Endothelial cell (in vitro differentiated cells): ENCODE measurements around the gene CTNNAL1. TPM values are rescaled to one million over a fixed set of nuclear protein-coding genes. Genes with fewer than 3 reads are reported as not detected.
"Not testable (repeated sequence)": the region's sequence is repeated elsewhere in the genome, so short reads cannot be mapped to it uniquely, and the experiment has no call there.

ENCODE experiments used
- DNase-seq: peaks from one replicate; pipeline ENCODE4 v3.0.0; 2021; ENCODE audit warnings: low spot score
- H3K27ac Mint-ChIP-seq: one replicate; pipeline ENCODE4 v1.8.0; 2021; ENCODE audit warnings: mixed read lengths, inconsistent platforms; ENCODE audit not compliant: unreplicated experiment
- H3K27me3 Mint-ChIP-seq: one replicate; pipeline ENCODE4 v1.8.0; 2021; ENCODE audit warnings: mild to moderate bottlenecking, moderate library complexity, mixed read lengths, inconsistent platforms; ENCODE audit not compliant: unreplicated experiment
- H3K36me3 Mint-ChIP-seq: one replicate; pipeline ENCODE4 v1.8.0; 2021; ENCODE audit warnings: mild to moderate bottlenecking, low read depth, mixed read lengths, inconsistent platforms; ENCODE audit not compliant: unreplicated experiment
- H3K4me1 Mint-ChIP-seq: one replicate; pipeline ENCODE4 v1.8.0; 2021; ENCODE audit warnings: mild to moderate bottlenecking, mixed read lengths, inconsistent platforms; ENCODE audit not compliant: unreplicated experiment
- H3K4me3 Mint-ChIP-seq: one replicate; pipeline ENCODE4 v1.8.0; 2021; ENCODE audit warnings: mild to moderate bottlenecking, mixed read lengths, inconsistent platforms; ENCODE audit not compliant: unreplicated experiment
- H3K9me3 Mint-ChIP-seq: one replicate; pipeline ENCODE4 v1.8.0; 2021; ENCODE audit warnings: mixed read lengths, inconsistent platforms; ENCODE audit not compliant: unreplicated experiment
- CTCF ChIP-seq: fragments of 200-600 bp; sonication (generic); IDR thresholded peaks from one replicate; pipeline ENCODE4 v1.5.0; 2021; ENCODE audit warnings: antibody characterized with exemption; ENCODE audit not compliant: unreplicated experiment
- total RNA-seq: library from RNA; stranded (reverse); fragmentation: NEBNext Ultra II Directional; extraction: Animal tissue kit (Norgen Biotek cat#: 25700); gene quantifications from one replicate; pipeline ENCODE4 v1.2.1, GENCODE V29; 2021; ENCODE audit not compliant: unreplicated experiment

CTNNAL1 gene
- total RNA-seq, 1 donor from 2014 or later: 31.2 TPM

- peaks cover 23% of the 10 kb centered on the region for H3K36me3 Mint-ChIP-seq
- no peak overlapping the region for H3K27ac Mint-ChIP-seq
- no peaks in the 10 kb centered on the region for H3K9me3 Mint-ChIP-seq
- no peak for TF ChIP-seq CTCF
- no peak for DNase-seq
- no peaks in the 10 kb centered on the region for H3K4me1 Mint-ChIP-seq
- H3K27me3 Mint-ChIP-seq: no peaks in the 10 kb centered on the region
- no peak overlapping the region for H3K4me3 Mint-ChIP-seq
Measured at GRCh38 chr9:108921200-108921599, 92.1 kb downstream of the CTNNAL1 start.

GRCh38 chr9:108920401-108920800, 92.9 kb downstream of the CTNNAL1 start:
- H3K36me3 Mint-ChIP-seq: peaks cover 22% of the 10 kb centered on the region
- not testable (repeated sequence) for H3K27me3 Mint-ChIP-seq, H3K4me3 Mint-ChIP-seq, H3K9me3 Mint-ChIP-seq, H3K4me1 Mint-ChIP-seq, DNase-seq, H3K27ac Mint-ChIP-seq

- peaks cover 16% of the 10 kb centered on the region for H3K36me3 Mint-ChIP-seq
- no peak for TF ChIP-seq CTCF
- no peaks in the 10 kb centered on the region for H3K9me3 Mint-ChIP-seq
- no peak for DNase-seq
- peak overlapping the region; percentile 9 for H3K4me3 Mint-ChIP-seq
- H3K27ac Mint-ChIP-seq: no peak overlapping the region
- H3K4me1 Mint-ChIP-seq: no peaks in the 10 kb centered on the region
- H3K27me3 Mint-ChIP-seq: no peaks in the 10 kb centered on the region
Measured at GRCh38 chr9:108919517-108919916, 93.8 kb downstream of the CTNNAL1 start.

- peaks cover 9% of the 10 kb centered on the region for H3K4me1 Mint-ChIP-seq
- TF ChIP-seq CTCF: no peak
- H3K27me3 Mint-ChIP-seq: no peaks in the 10 kb centered on the region
- peaks cover 18% of the 10 kb centered on the region for H3K36me3 Mint-ChIP-seq
- H3K9me3 Mint-ChIP-seq: no peaks in the 10 kb centered on the region
- H3K4me3 Mint-ChIP-seq: no peak overlapping the region
- H3K27ac Mint-ChIP-seq: no peak overlapping the region
- DNase-seq: no peak
Measured at GRCh38 chr9:108913391-108913790, 99.9 kb downstream of the CTNNAL1 start.

- H3K4me1 Mint-ChIP-seq: peaks cover 9% of the 10 kb centered on the region
- H3K4me3 Mint-ChIP-seq: no peak overlapping the region
- peaks cover 26% of the 10 kb centered on the region for H3K36me3 Mint-ChIP-seq
- no peak overlapping the region for H3K27ac Mint-ChIP-seq
- no peaks in the 10 kb centered on the region for H3K9me3 Mint-ChIP-seq
- no peak for TF ChIP-seq CTCF
- DNase-seq: no peak
- peaks cover 2% of the 10 kb centered on the region for H3K27me3 Mint-ChIP-seq
Measured at GRCh38 chr9:108911820-108912219, 101.5 kb downstream of the CTNNAL1 start.

GRCh38 chr9:108910914-108911313, 102.4 kb downstream of the CTNNAL1 start:
- Mint-ChIP-seq H3K4me1 (peaks cover 9% of the 10 kb centered on the region), H3K27ac (no peak overlapping the region)

More at GRCh38 chr9:108910914-108911313, 102.4 kb downstream of the CTNNAL1 start:
- no peak overlapping the region for H3K4me3 Mint-ChIP-seq
- no peak for DNase-seq
- H3K9me3 Mint-ChIP-seq: no peaks in the 10 kb centered on the region
- H3K27me3 Mint-ChIP-seq: peaks cover 2% of the 10 kb centered on the region
- H3K36me3 Mint-ChIP-seq: peaks cover 33% of the 10 kb centered on the region
- TF ChIP-seq CTCF: no peak
